ENCODE results near the gene EIF2S3.
A peak's percentile ranks its signal among the peaks of the same experiment; 100 is the strongest.
"Not testable (repeated sequence)": the region's sequence is repeated elsewhere in the genome, so short reads cannot be mapped to it uniquely, and the experiment has no call there.

Gene EIF2S3

GRCh38 chrX:24054182-24055042 lies at the start of gene EIF2S3:
Gene EIF2S3 (plus strand): TSS chrX:24054956. CDS start chrX:24054969, 13 bp downstream.
- DNase-seq, result peak; percentile 96

GRCh38 chrX:24005028-24005427 lies 49.7 kb upstream of the EIF2S3 start:
- DNase-seq, result no peak

GRCh38 chrX:24005867-24006266 lies 48.9 kb upstream of the EIF2S3 start:
- DNase-seq, result no peak

- no peak for DNase-seq
These were observed 42.5 kb upstream of the EIF2S3 start for GRCh38 chrX:24012266-24012665.

- no peak for DNase-seq
These were observed 40.3 kb upstream of the EIF2S3 start for GRCh38 chrX:24014388-24015018.

- no peak for DNase-seq
These were observed 37.1 kb upstream of the EIF2S3 start for GRCh38 chrX:24017674-24018073.

GRCh38 chrX:24018809-24019208 lies 35.9 kb upstream of the EIF2S3 start:
- no peak for DNase-seq

- DNase-seq, result no peak
These were observed 35.3 kb upstream of the EIF2S3 start for GRCh38 chrX:24019448-24019847.

GRCh38 chrX:24020306-24020876 lies 34.4 kb upstream of the EIF2S3 start:
- no peak for DNase-seq

GRCh38 chrX:24023544-24023943 lies 31.2 kb upstream of the EIF2S3 start:
- no peak for DNase-seq

- peak in 1 of 2 experiments; percentile 56 for DNase-seq
These were observed 30.6 kb upstream of the EIF2S3 start for GRCh38 chrX:24023972-24024669.

- peak; percentile 85 to 98 for DNase-seq
These were observed 29.7 kb upstream of the EIF2S3 start for GRCh38 chrX:24024819-24025740.

- no peak for DNase-seq
These were observed 28.9 kb upstream of the EIF2S3 start for GRCh38 chrX:24025741-24026403.

GRCh38 chrX:24026432-24026831 lies 28.3 kb upstream of the EIF2S3 start:
- no peak for DNase-seq

- DNase-seq, result no peak
These were observed 27.7 kb upstream of the EIF2S3 start, which contains the start of gene KLHL15 for GRCh38 chrX:24027086-24027485. Gene KLHL15 (minus strand): TSS chrX:24027186. CDS start chrX:24006693, 20,493 bp downstream.

GRCh38 chrX:24027985-24028384 lies 26.8 kb upstream of the EIF2S3 start:
- no peak for DNase-seq

- DNase-seq, result no peak
These were observed 24.2 kb upstream of the EIF2S3 start for GRCh38 chrX:24030597-24030996.

- DNase-seq, result no peak
These were observed 20.3 kb upstream of the EIF2S3 start for GRCh38 chrX:24034485-24034884.

GRCh38 chrX:24037729-24038128 lies 17.0 kb upstream of the EIF2S3 start:
- no peak for DNase-seq

- DNase-seq, result not testable (repeated sequence)
These were observed 8.7 kb upstream of the EIF2S3 start for GRCh38 chrX:24046060-24046459.

- not testable (repeated sequence) for DNase-seq
These were observed 5.1 kb upstream of the EIF2S3 start for GRCh38 chrX:24049643-24050042.

Measured in NCI-H526 (cell line).